Activated CD4-positive, CD25-positive, alpha-beta regulatory T cell treated with anti-CD3 and anti-CD28 coated beads, Interleukin-2, amount 50 U/mL, for 24 hours (primary cell): Measurements from ENCODE around the gene FRMD1.

Experiments
- ATAC-seq, 2 donors: fragments of 150-1000 bp; cut with Tn5 transposase; one replicate each; pipeline ENCODE4 v1.10.0; 2021; ENCODE audit warnings: mild to moderate bottlenecking in 1 of 2, moderate library complexity in 1 of 2

The FRMD1 gene

DNA sequence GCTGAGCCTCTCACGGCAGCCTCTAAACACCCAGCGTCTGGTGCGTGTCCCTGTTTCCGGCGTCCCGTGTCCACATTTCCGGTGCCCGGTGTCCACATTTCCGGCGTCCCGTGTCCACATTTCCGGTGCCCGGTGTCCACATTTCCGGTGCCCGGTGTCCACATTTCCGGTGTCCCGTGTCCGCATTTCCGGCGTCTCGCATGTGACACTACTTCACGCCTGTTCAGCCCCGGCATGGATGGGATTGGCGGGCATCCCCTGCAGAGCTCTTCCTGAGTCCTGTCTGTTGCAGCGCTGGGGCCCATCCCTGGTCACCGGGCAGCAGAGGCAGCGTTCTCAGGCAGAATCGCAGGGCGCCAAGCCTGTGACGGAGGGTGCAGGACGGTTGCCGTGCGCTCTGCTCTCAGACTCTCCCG, 3.2 kb downstream of the FRMD1 start:
- ATAC-seq, result no peak

DNA sequence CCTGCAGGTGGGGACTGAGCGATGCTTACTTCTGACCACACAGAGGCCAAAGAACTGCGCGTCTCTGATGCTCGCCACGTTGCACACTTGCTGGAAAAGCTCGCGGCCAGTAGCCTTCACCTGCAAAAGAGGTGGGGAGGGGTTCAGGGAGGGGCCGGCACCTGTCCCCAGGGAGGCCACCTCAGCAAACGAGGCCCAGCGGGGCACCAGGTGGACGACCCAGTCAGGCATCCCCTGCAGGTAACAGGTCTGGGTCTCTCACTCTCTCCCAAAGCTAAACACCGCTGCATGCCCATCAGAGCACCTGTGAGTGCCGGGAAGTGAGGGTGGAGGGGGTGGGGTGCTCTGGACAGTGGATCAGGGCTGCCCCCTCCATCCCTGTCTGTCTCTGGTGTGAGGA, 3.8 kb downstream of the FRMD1 start:
- no peak for ATAC-seq

GRCh38 chr6:168073937-168074730, 4.9 kb downstream of the FRMD1 start:
- no peak for ATAC-seq

- ATAC-seq, result no peak
Observed at GRCh38 chr6:168072730-168073129, 6.3 kb downstream of the FRMD1 start.

GRCh38 chr6:168072261-168072660, 6.8 kb downstream of the FRMD1 start:
- no peak for ATAC-seq

GRCh38 chr6:168071620-168072019, 7.4 kb downstream of the FRMD1 start:
- ATAC-seq, result no peak

GRCh38 chr6:168070804-168071203, 8.2 kb downstream of the FRMD1 start:
- ATAC-seq, result no peak

GRCh38 chr6:168067081-168067759, 11.8 kb downstream of the FRMD1 start:
- ATAC-seq, result no peak

GRCh38 chr6:168064226-168064807, 14.7 kb downstream of the FRMD1 start:
- no peak for ATAC-seq

- ATAC-seq, result no peak
Observed at GRCh38 chr6:168063431-168063830, 15.6 kb downstream of the FRMD1 start.

GRCh38 chr6:168062346-168063289, 16.4 kb downstream of the FRMD1 start:
- ATAC-seq, result no peak

- no peak for ATAC-seq
Observed at GRCh38 chr6:168061269-168062210, 17.5 kb downstream of the FRMD1 start.

- ATAC-seq, result no peak
Observed at GRCh38 chr6:168060521-168060931, 18.5 kb downstream of the FRMD1 start.

- no peak for ATAC-seq
Observed at GRCh38 chr6:168058691-168059551, 20.1 kb downstream of the FRMD1 start.

GRCh38 chr6:168057836-168058235, 21.2 kb downstream of the FRMD1 start:
- no peak for ATAC-seq

DNA sequence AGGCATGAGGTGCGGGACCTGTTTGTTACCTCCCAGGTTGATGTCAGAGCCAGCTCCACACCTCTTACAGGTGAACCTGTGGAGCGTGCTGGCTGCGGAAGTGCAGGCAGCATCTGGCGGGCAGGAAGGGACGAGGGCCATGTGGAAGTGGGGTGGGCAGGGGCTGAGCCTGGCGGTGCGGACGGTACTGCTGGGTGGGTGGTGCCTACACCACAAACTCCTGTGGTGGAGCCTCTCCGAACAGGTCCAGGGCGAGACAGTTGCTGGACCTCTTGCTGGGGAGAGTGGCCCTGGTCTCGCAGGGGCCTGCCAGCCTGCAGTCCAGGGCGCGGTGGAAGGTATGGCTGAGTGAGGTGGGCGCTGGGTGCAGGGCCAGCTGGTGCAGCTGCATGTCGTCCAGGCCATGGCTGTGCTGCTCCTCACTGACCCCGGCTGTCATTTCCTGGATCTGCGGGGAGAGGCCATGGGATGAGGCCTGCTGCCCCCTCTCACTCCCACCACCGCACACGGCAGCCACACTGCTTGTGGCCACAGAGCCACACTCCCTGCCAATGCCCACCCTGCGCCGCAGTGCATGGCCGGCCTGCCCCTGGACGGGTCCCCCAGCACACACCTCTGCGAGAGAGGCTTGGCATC, 22.0 kb downstream of the FRMD1 start:
- no peak for ATAC-seq

- ATAC-seq, result no peak
Observed at GRCh38 chr6:168055696-168056489, 23.1 kb downstream of the FRMD1 start.

DNA sequence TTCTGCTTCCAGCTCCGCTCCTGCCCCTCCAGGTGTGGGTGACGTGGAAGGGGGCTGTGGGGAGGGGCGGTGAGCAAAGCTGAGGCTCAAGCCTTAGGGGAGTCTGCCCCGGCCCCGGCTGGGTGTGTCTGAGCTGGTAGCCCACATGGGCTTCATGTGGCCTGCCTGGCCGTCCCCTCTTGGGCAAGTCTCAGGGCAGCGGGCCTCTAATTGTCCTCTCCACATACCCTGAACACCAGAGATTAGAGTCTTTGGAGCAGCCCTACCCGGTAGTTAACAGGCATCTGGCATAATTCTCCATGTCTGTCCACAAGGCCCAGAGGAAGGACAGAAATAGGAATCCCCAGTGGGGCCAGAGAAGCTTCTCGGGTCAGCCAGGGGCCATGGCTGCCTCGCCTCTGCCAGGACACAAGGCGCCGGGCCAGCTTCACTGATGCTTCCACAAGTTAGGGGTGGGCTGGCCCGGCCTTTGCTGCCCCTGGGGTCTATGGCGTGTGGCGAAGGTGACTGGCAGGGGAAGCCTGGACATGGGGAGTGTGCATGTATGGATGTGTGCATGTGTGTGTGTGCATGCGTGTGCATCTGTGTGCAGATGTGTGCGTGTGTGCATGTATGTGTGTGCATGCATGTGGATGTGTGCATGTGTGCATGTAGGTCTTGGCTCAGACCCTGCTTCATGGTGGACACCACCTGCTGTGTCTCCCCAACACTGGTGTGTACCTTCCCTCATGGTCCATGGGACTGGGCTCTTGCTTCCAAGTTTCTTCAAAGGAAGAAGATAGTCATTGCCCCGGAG, 24.0 kb downstream of the FRMD1 start:
- ATAC-seq, result no peak
